Gastrocnemius medialis (tissue), 4 donors: ENCODE results near the gene STAM. TPM values are rescaled to one million over a fixed set of nuclear protein-coding genes. Genes with fewer than 3 reads are reported as not detected.

Experiments used
- ATAC-seq, 2 donors: fragments of 150-250 bp; one replicate each; pipeline ENCODE4 v1.9.1; 2016
- DNase-seq, 2 donors: peaks; one replicate each; pipeline ENCODE4 v3.0.0-alpha.2; 2019
- H3K27ac ChIP-seq, 4 donors: fragments of 200-600 bp; sonication (generic); 1 replicate in 1 of 4; 2 replicates in 3 of 4; pipeline ENCODE4 v1.5.1; 2016 to 2018; ENCODE audit warnings: mild to moderate bottlenecking in 2 of 4, moderate library complexity in 1 of 4
- H3K27me3 ChIP-seq, 3 donors: fragments of 200-600 bp; sonication (generic) in 2 of 3; 1 replicate in 1 of 3; 2 replicates in 2 of 3; pipeline versions ENCODE4 v1.5.1 to v1.6.0; 2016 to 2019; ENCODE audit warnings: mild to moderate bottlenecking in 1 of 3, moderate library complexity in 1 of 3
- H3K36me3 ChIP-seq, 2 donors: fragments of 200-600 bp; sonication (generic) in 1 of 2; one replicate each; pipeline ENCODE4 v1.5.1; 2017 to 2018
- H3K4me1 ChIP-seq, 2 donors: fragments of 200-600 bp; sonication (generic) in 1 of 2; one replicate each; pipeline ENCODE4 v1.5.1; 2016 to 2017; ENCODE audit warnings: mild to moderate bottlenecking in 2 of 2
- H3K4me3 ChIP-seq, 4 donors: fragments of 200-600 bp; sonication (generic) in 3 of 4; 1 replicate in 1 of 4; 2 replicates in 3 of 4; pipeline ENCODE4 v1.5.1; 2016 to 2019; ENCODE audit warnings: mild to moderate bottlenecking in 2 of 4
- H3K9me3 ChIP-seq, 3 donors: fragments of 200-600 bp; sonication (generic) in 2 of 3; 1 replicate in 1 of 3; 2 replicates in 2 of 3; pipeline ENCODE4 v1.5.1; 2016 to 2019
- CTCF ChIP-seq, 5 experiments: fragments of 450-650 bp in 3 of 5; fragments of 200-600 bp in 2 of 5; sonication (generic) in 2 of 5; IDR thresholded peaks in 4 of 5; conservative IDR thresholded peaks in 1 of 5; 1 replicate in 4 of 5; 2 replicates in 1 of 5; pipeline ENCODE4 v1.5.1; 2016 to 2019; ENCODE audit warnings: antibody characterized with exemption in 5 of 5, mild to moderate bottlenecking in 3 of 5, moderate library complexity in 3 of 5
- POLR2A ChIP-seq, 2 donors: fragments of 450-650 bp; IDR thresholded peaks; one replicate each; pipeline ENCODE4 v1.6.1; 2017; ENCODE audit warnings: antibody characterized with exemption in 2 of 2, mild to moderate bottlenecking in 2 of 2, moderate library complexity in 2 of 2
- in situ Hi-C, 4 donors: fragments of 200-750 bp; cut with MboI; loops; one replicate each; pipeline versions ENCODE4 v1.15.0 to v1.8.0; 2017; ENCODE audit warnings: low sequenced_read_pairs in 4 of 4
- intact Hi-C: fragments of 100-400 bp; cut with DNase I; formaldehyde crosslinking; loops from one replicate; pipeline ENCODE4 v1.15.1; 2023; ENCODE audit warnings: low total_unique reads
- total RNA-seq, 4 donors: library from RNA; depleted of rRNA; stranded (reverse); fragments of >200 nt; gene quantifications; one replicate each; pipeline versions ENCODE4 v1.1.0 to v1.2.3, GENCODE V29; 2016

The STAM gene
- total RNA-seq, 4 donors from 2014 or later = 28.6 to 52.0 (median 35.2) TPM

GRCh38 chr10:17616403-17617030 lies 27.4 kb upstream of the STAM start:
- ATAC-seq = peak; percentile 81 to 88

DNA sequence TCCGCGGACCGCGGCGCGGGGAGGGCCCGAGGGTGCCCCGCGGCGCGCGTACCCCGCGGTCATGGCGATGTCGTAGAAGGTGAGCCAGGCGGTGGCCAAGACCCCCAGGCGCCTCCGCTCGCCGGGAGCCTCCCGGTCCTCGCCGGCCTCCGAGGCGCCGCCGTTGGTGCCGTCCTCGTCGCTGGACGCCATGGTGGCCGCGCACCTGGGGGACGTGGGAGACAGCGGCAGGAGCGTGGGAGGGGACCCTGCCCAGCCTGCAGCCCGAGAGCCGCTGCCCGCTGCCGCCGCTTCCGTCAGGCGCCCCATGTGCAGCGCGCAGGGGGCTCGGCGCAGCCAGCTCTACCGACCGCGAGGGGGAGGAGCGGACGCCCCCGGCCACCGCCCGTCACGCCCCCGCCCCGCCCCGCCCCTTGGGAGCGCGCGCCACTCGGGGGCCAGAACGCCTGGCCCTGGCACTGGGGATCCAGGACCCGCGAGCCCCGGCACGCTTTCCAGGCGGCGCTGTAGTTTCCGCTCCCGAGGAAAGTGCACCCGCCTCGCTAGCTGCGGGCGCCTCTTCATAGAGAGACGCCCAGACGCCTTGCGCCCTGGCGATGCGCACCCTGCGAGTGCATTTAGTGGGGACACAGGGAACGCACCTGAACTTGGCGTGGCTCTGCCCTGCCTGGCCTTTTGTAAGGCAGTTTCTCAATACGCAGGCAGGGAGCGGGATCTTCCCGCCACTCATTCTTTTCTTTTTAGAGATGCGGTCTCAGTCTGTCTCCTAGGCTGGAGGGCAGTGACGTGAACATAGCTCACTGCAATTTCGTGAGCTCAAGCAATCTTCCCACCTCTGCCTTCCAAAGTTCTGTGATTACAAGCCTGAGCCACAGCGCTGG lies 26.7 kb upstream of the STAM start, which contains the start of gene HACD1:
TSS of gene HACD1 (minus strand) at position 344 of the 881 bp plus-strand sequence. CDS start at position 309, 35 bp downstream.
- Histone ChIP-seq H3K4me1 (peaks cover 0 to 5% of the 10 kb centered on the region in 2 donors), H3K27me3 (no peaks in the 10 kb centered on the region), H3K4me3 (peak within 1 kb of the TSS; percentile 70 to 92 (median 84)), H3K36me3 (no peaks in the 10 kb centered on the region), H3K27ac (peak within 1 kb of the TSS; percentile 94 to 98 (median 98)), H3K9me3 (no peaks in the 10 kb centered on the region)
- intact Hi-C loops (loop anchor here (1.0 to 2.0 kb wide), 4 partner anchors 26 to 166 kb away; no protein-coding TSS in a partner anchor), in situ Hi-C loops (loop anchor here in 1 of 4 donors (25.0 kb wide), 2 partner anchors 495 to 595 kb away; no protein-coding TSS in a partner anchor)
- peak; percentile 78 to 84 for TF ChIP-seq POLR2A (IDR thresholded peaks at IDR 0.05)
- TF ChIP-seq CTCF (IDR thresholded peaks at IDR 0.05 in 4 of 5, conservative IDR thresholded peaks at IDR 0.05 in 1 of 5) = peak in 2 of 5 experiments; percentile 26 to 39
- peak; percentile 63 to 67 for ATAC-seq
- peak; percentile 33 to 77 for DNase-seq

More at GRCh38 chr10:17616403-17617030, 27.4 kb upstream of the STAM start:
- DNase-seq = peak; percentile 71 to 91
- no peaks in the 10 kb centered on the region for H3K36me3 ChIP-seq
- H3K4me3 ChIP-seq = peak overlapping the region; percentile 70 to 92 (median 84)
- intact Hi-C loops (loop anchor here (1.0 to 2.0 kb wide), 4 partner anchors 27 to 166 kb away; no protein-coding TSS in a partner anchor), in situ Hi-C loops (loop anchor here in 1 of 4 donors (25.0 kb wide), 2 partner anchors 496 to 596 kb away; no protein-coding TSS in a partner anchor)
- H3K4me1 ChIP-seq = peaks cover 0 to 5% of the 10 kb centered on the region in 2 donors
- no peaks in the 10 kb centered on the region for H3K9me3 ChIP-seq
- TF ChIP-seq POLR2A (IDR thresholded peaks at IDR 0.05) (no peak), CTCF (IDR thresholded peaks at IDR 0.05 in 4 of 5, conservative IDR thresholded peaks at IDR 0.05 in 1 of 5) (no peak)
- no peaks in the 10 kb centered on the region for H3K27me3 ChIP-seq
- H3K27ac ChIP-seq = peak overlapping the region; percentile 94 to 98 (median 98)

GRCh38 chr10:17622061-17622460 lies 21.9 kb upstream of the STAM start:
- Histone ChIP-seq H3K27ac (no peak overlapping the region), H3K4me3 (no peak overlapping the region), H3K4me1 (peaks cover 0 to 5% of the 10 kb centered on the region in 2 donors), H3K36me3 (no peaks in the 10 kb centered on the region), H3K9me3 (no peaks in the 10 kb centered on the region), H3K27me3 (no peaks in the 10 kb centered on the region)
- DNase-seq (no peak), ATAC-seq (no peak)
- no peak for TF ChIP-seq POLR2A (IDR thresholded peaks at IDR 0.05)
- TF ChIP-seq CTCF (IDR thresholded peaks at IDR 0.05 in 4 of 5, conservative IDR thresholded peaks at IDR 0.05 in 1 of 5) = no peak
- intact Hi-C loops (no loop called here), in situ Hi-C loops (loop anchor here in 1 of 4 donors (25.0 kb wide), 2 partner anchors 490 to 590 kb away; no protein-coding TSS in a partner anchor)

GRCh38 chr10:17624996-17625395 lies 19.0 kb upstream of the STAM start:
- no peaks in the 10 kb centered on the region for H3K9me3 ChIP-seq
- in situ Hi-C loops = loop anchor here in 1 of 4 donors (25.0 kb wide), 2 partner anchors 487 to 587 kb away; no protein-coding TSS in a partner anchor
- ATAC-seq = peak in 1 of 2 donors; percentile 65
- no peaks in the 10 kb centered on the region for H3K36me3 ChIP-seq
- no peak overlapping the region for H3K4me3 ChIP-seq
- DNase-seq = no peak
- H3K27ac ChIP-seq = no peak overlapping the region
- TF ChIP-seq CTCF (IDR thresholded peaks at IDR 0.05 in 4 of 5, conservative IDR thresholded peaks at IDR 0.05 in 1 of 5) (no peak), POLR2A (IDR thresholded peaks at IDR 0.05) (no peak)
- no peaks in the 10 kb centered on the region for H3K27me3 ChIP-seq
- intact Hi-C loops = no loop called here
- no peaks in the 10 kb centered on the region for H3K4me1 ChIP-seq
